WERI-Rb-1 (cell line): ENCODE data around the gene DHRSX.

Source experiments
- DNase-seq: peaks from one replicate; pipeline ENCODE4 v3.0.0-alpha.2; 2020
- H3K27ac ChIP-seq: fragments of 250-450 bp; sonication (Bioruptor Pico); 2 replicates; pipeline ENCODE4 v1.5.1; 2020; ENCODE audit warnings: mild to moderate bottlenecking, moderate library complexity
- H3K27me3 ChIP-seq: fragments of 250-450 bp; sonication (Bioruptor Pico); 2 replicates; pipeline ENCODE4 v1.5.1; 2021; ENCODE audit warnings: mild to moderate bottlenecking, low read depth, moderate library complexity; ENCODE audit not compliant: insufficient read depth, severe bottlenecking
- H3K36me3 ChIP-seq: fragments of 250-450 bp; sonication (Bioruptor Pico); 2 replicates; pipeline ENCODE4 v1.5.1; 2020; ENCODE audit warnings: mild to moderate bottlenecking, moderate library complexity
- H3K4me3 ChIP-seq: 2 replicates; pipeline ENCODE4 v1.5.1; 2011; ENCODE audit warnings: low read depth, mild to moderate bottlenecking, control low read depth, low read length
- H3K9me3 ChIP-seq: fragments of 250-450 bp; sonication (Bioruptor Pico); 2 replicates; pipeline ENCODE4 v1.5.1; 2021; ENCODE audit warnings: mild to moderate bottlenecking, moderate library complexity; ENCODE audit not compliant: severe bottlenecking
- CTCF ChIP-seq: IDR thresholded peaks from 2 replicates; pipeline ENCODE4 v1.5.1; 2011; ENCODE audit warnings: low read depth, mild to moderate bottlenecking, control low read depth, inconsistent platforms, low read length

The DHRSX gene

DNA sequence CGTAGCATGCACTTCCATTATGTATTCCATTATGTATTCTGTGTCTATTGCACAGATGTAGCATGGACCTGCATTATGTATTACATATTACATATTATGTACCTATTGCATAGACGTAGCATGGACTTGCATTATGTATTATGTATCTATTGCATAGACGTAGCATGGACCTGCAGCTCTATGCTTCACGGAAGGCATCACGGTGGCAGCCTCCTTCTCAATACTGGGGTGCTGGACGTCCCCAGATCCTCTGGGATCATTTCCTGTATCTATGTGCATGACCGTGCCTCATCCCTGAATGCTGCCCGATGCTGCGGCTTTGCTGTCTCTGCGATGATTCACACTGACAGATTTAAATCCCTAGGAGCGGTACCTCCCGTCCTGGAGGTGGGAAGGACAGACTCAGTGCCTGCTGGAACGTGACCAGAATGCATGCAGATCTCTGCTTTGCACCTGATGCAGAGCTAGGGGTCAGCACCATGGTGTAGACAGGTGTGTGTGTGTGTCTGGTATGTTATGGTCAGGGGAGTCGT, 317.5 kb downstream of the DHRSX start:
- Histone ChIP-seq H3K27ac (no peak overlapping the region), H3K27me3 (no peaks in the 10 kb centered on the region), H3K9me3 (no peaks in the 10 kb centered on the region), H3K36me3 (no peaks in the 10 kb centered on the region), H3K4me3 (no peak overlapping the region)
- no peak for DNase-seq
- TF ChIP-seq CTCF: no peak

GRCh38 chrX:2177541-2177940, 323.2 kb downstream of the DHRSX start:
- TF ChIP-seq CTCF: no peak
- Histone ChIP-seq H3K36me3 (no peaks in the 10 kb centered on the region), H3K27ac (no peak overlapping the region), H3K9me3 (no peaks in the 10 kb centered on the region), H3K4me3 (no peak overlapping the region), H3K27me3 (no peaks in the 10 kb centered on the region)
- no peak for DNase-seq

- Histone ChIP-seq H3K36me3 (no peaks in the 10 kb centered on the region), H3K27me3 (no peaks in the 10 kb centered on the region), H3K9me3 (no peaks in the 10 kb centered on the region), H3K27ac (no peak overlapping the region), H3K4me3 (no peak overlapping the region)
- no peak for DNase-seq
- no peak for TF ChIP-seq CTCF
Measured at GRCh38 chrX:2176733-2177132, 324.0 kb downstream of the DHRSX start.

GRCh38 chrX:2176274-2176673, 324.5 kb downstream of the DHRSX start:
- no peak overlapping the region for H3K4me3 ChIP-seq
- no peaks in the 10 kb centered on the region for H3K36me3 ChIP-seq
- H3K27me3 ChIP-seq: no peaks in the 10 kb centered on the region
- DNase-seq: no peak
- no peak for TF ChIP-seq CTCF
- H3K9me3 ChIP-seq: no peaks in the 10 kb centered on the region
- H3K27ac ChIP-seq: no peak overlapping the region

DNA sequence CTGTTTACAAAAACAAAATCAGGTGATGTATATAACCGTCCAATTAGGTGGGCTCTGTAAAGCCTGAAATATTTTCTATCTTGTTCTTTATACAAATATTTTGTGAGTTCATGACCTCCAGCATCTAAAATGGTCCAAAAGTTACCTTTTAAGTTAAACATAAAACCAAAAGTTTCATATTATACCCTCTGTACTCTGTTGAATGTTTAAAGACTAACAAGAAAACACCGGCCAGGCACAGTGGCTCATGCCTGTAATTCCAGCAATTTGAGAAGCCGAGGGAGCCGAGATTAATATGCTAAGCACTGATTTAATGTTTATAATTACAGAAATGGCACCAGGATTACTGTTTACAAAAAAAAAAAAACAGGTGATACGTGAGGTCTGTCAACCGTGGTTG, 328.4 kb downstream of the DHRSX start:
- DNase-seq: no peak
- Histone ChIP-seq H3K36me3 (no peaks in the 10 kb centered on the region), H3K9me3 (peaks cover 2% of the 10 kb centered on the region), H3K4me3 (no peak overlapping the region), H3K27me3 (no peaks in the 10 kb centered on the region), H3K27ac (no peak overlapping the region)
- no peak for TF ChIP-seq CTCF
